CD4-positive, CD25-positive, alpha-beta regulatory T cell (primary cell): ENCODE data around the gene GSTO2. TPM values are rescaled to one million over a fixed set of nuclear protein-coding genes. Genes with fewer than 3 reads are reported as not detected.

ENCODE experiments used
- ATAC-seq, 2 donors: fragments of 150-1000 bp; cut with Tn5 transposase; one replicate each; pipeline ENCODE4 v1.10.0; 2021; ENCODE audit warnings: low read depth in 2 of 2, moderate number of reproducible peaks in 2 of 2, moderate library complexity in 1 of 2
- DNase-seq, 3 donors: peaks; one replicate each; pipeline versions ENCODE4 v3.0.0 to v3.0.0-alpha.2; 2012 to 2022; ENCODE audit warnings: mixed read lengths in 1 of 3
- H3K27ac ChIP-seq: one replicate; pipeline ENCODE4 v1.7.0; 2013; ENCODE audit warnings: mild to moderate bottlenecking, low read length; ENCODE audit not compliant: insufficient read depth, poor library complexity, severe bottlenecking
- H3K27me3 ChIP-seq: one replicate; pipeline ENCODE4 v1.7.0; 2013; ENCODE audit warnings: low read length; ENCODE audit not compliant: control insufficient read depth, insufficient read depth
- H3K36me3 ChIP-seq: one replicate; pipeline ENCODE4 v1.7.0; 2013; ENCODE audit warnings: mild to moderate bottlenecking, low read length, moderate library complexity; ENCODE audit not compliant: control insufficient read depth, insufficient read depth
- H3K4me1 ChIP-seq: 2 replicates; pipeline ENCODE4 v1.7.0; 2013; ENCODE audit warnings: mild to moderate bottlenecking, low read length; ENCODE audit not compliant: insufficient read depth, control insufficient read depth, poor library complexity, severe bottlenecking
- H3K4me3 ChIP-seq: one replicate; pipeline ENCODE4 v1.7.0; 2013; ENCODE audit warnings: low read depth, mild to moderate bottlenecking, low read length, moderate library complexity
- H3K9me3 ChIP-seq, 2 experiments: 1 replicate in 1 of 2; 2 replicates in 1 of 2; pipeline ENCODE4 v1.7.0; 2013; ENCODE audit warnings: low read length in 2 of 2, mild to moderate bottlenecking in 1 of 2, moderate library complexity in 1 of 2; ENCODE audit not compliant: control insufficient read depth in 2 of 2
- H3K27ac Mint-ChIP-seq, 3 donors: one replicate each; pipeline ENCODE4 v1.8.0; 2020 to 2022; ENCODE audit warnings: mild to moderate bottlenecking in 3 of 3, mixed read lengths in 3 of 3, moderate library complexity in 2 of 3
- H3K27me3 Mint-ChIP-seq: one replicate; pipeline ENCODE4 v1.8.0; 2022; ENCODE audit warnings: mild to moderate bottlenecking, mixed read lengths
- H3K36me3 Mint-ChIP-seq: one replicate; pipeline ENCODE4 v1.8.0; 2020; ENCODE audit warnings: mixed read lengths
- H3K4me1 Mint-ChIP-seq, 4 donors: one replicate each; pipeline ENCODE4 v1.8.0; 2020 to 2022; ENCODE audit warnings: mixed read lengths in 4 of 4, mild to moderate bottlenecking in 1 of 4
- H3K4me3 Mint-ChIP-seq, 4 donors: one replicate each; pipeline ENCODE4 v1.8.0; 2020 to 2022; ENCODE audit warnings: mild to moderate bottlenecking in 4 of 4, mixed read lengths in 4 of 4, moderate library complexity in 3 of 4
- H3K9me3 Mint-ChIP-seq, 7 donors: one replicate each; pipeline ENCODE4 v1.8.0; 2020 to 2022; ENCODE audit warnings: mixed read lengths in 7 of 7, mild to moderate bottlenecking in 3 of 7, moderate library complexity in 2 of 7
- polyA plus RNA-seq, 4 donors: library from polyadenylated mRNA; unstranded; fragments of 300-500 nt; fragmentation: Illumina TruSeq; gene quantifications; one replicate each; pipeline ENCODE4 v1.2.3, GENCODE V29; 2021
- total RNA-seq: library from RNA; stranded (reverse); gene quantifications from one replicate; pipeline ENCODE4 v1.2.3, GENCODE V29; 2022

GSTO2 gene
- total and polyA plus RNA-seq, 5 donors from 2014 or later, result 0.35 to 3.6 (median 1.4) TPM

GRCh38 chr10:104259999-104260774, 8.8 kb upstream of the GSTO2 start:
- Histone ChIP-seq H3K4me3 (peak overlapping the region; percentile 35), H3K27me3 (no peaks in the 10 kb centered on the region), H3K4me1 (peaks cover 50% of the 10 kb centered on the region), H3K27ac (peak overlapping the region; percentile 64), H3K36me3 (peaks cover 64% of the 10 kb centered on the region), H3K9me3 (no peaks in the 10 kb centered on the region)
- peak in 1 of 2 donors; percentile 13 for ATAC-seq
- Mint-ChIP-seq H3K4me1 (peaks cover 35 to 86% (median 71%) of the 10 kb centered on the region in 4 donors), H3K27me3 (peaks cover 4% of the 10 kb centered on the region), H3K4me3 (peak overlapping the region; percentile 7 to 64 (median 32)), H3K36me3 (peaks cover 39% of the 10 kb centered on the region), H3K9me3 (no peaks in the 10 kb centered on the region), H3K27ac (peak overlapping the region; percentile 85 to 93 (median 89))
- DNase-seq, result no peak

GRCh38 chr10:104260775-104261115, 8.2 kb upstream of the GSTO2 start:
- Mint-ChIP-seq H3K36me3 (peaks cover 44% of the 10 kb centered on the region), H3K4me1 (peaks cover 32 to 88% (median 73%) of the 10 kb centered on the region in 4 donors), H3K27me3 (peaks cover 4% of the 10 kb centered on the region), H3K27ac (peak overlapping the region; percentile 80 to 93 (median 89)), H3K4me3 (peak overlapping the region; percentile 7 to 64 (median 32)), H3K9me3 (no peaks in the 10 kb centered on the region)
- Histone ChIP-seq H3K4me1 (peaks cover 51% of the 10 kb centered on the region), H3K27me3 (no peaks in the 10 kb centered on the region), H3K9me3 (no peaks in the 10 kb centered on the region), H3K36me3 (peaks cover 69% of the 10 kb centered on the region), H3K27ac (peak overlapping the region; percentile 64), H3K4me3 (peak overlapping the region; percentile 35)
- DNase-seq, result peak in 1 of 3 donors; percentile 44
- ATAC-seq, result peak; percentile 68 to 71

- Histone ChIP-seq H3K36me3 (peaks cover 79% of the 10 kb centered on the region), H3K27me3 (no peaks in the 10 kb centered on the region), H3K9me3 (no peaks in the 10 kb centered on the region), H3K4me1 (peaks cover 48% of the 10 kb centered on the region), H3K27ac (no peak overlapping the region), H3K4me3 (no peak overlapping the region)
- Mint-ChIP-seq H3K27me3 (peaks cover 4% of the 10 kb centered on the region), H3K4me3 (peak overlapping the region in 1 of 4 donors; percentile 30), H3K4me1 (peaks cover 24 to 87% (median 71%) of the 10 kb centered on the region in 4 donors), H3K36me3 (peaks cover 47% of the 10 kb centered on the region), H3K27ac (peak overlapping the region; percentile 4 to 89 (median 80)), H3K9me3 (no peaks in the 10 kb centered on the region)
- DNase-seq, result no peak
- ATAC-seq, result no peak
Measured at GRCh38 chr10:104262055-104262454, 6.9 kb upstream of the GSTO2 start.

- H3K4me1 ChIP-seq, result peaks cover 58% of the 10 kb centered on the region
- H3K9me3 Mint-ChIP-seq, result no peaks in the 10 kb centered on the region
- H3K4me3 ChIP-seq, result peak overlapping the region; percentile 28
- no peaks in the 10 kb centered on the region for H3K27me3 ChIP-seq
- no peaks in the 10 kb centered on the region for H3K9me3 ChIP-seq
- ATAC-seq (no peak), DNase-seq (no peak)
- peaks cover 66% of the 10 kb centered on the region for H3K36me3 ChIP-seq
- H3K27ac Mint-ChIP-seq, result no peak overlapping the region
- peaks cover 38 to 89% (median 67%) of the 10 kb centered on the region in 4 donors for H3K4me1 Mint-ChIP-seq
- no peak overlapping the region for H3K27ac ChIP-seq
- peaks cover 7% of the 10 kb centered on the region for H3K27me3 Mint-ChIP-seq
- H3K4me3 Mint-ChIP-seq, result peak overlapping the region in 1 of 4 donors; percentile 62
- H3K36me3 Mint-ChIP-seq, result peaks cover 30% of the 10 kb centered on the region
Measured at GRCh38 chr10:104264783-104265182, 4.2 kb upstream of the GSTO2 start.

GRCh38 chr10:104267721-104268404, 1.1 kb upstream of the GSTO2 start:
- H3K4me1 Mint-ChIP-seq, result peaks cover 29 to 64% (median 48%) of the 10 kb centered on the region in 4 donors
- no peaks in the 10 kb centered on the region for H3K9me3 ChIP-seq
- H3K36me3 Mint-ChIP-seq, result peaks cover 21% of the 10 kb centered on the region
- H3K27ac ChIP-seq, result peak overlapping the region; percentile 94
- DNase-seq, result no peak
- H3K4me3 Mint-ChIP-seq, result peak overlapping the region; percentile 95 to 98 (median 96)
- H3K9me3 Mint-ChIP-seq, result no peaks in the 10 kb centered on the region
- H3K27ac Mint-ChIP-seq, result peak overlapping the region; percentile 94 to 98 (median 97)
- peaks cover 42% of the 10 kb centered on the region for H3K36me3 ChIP-seq
- peak overlapping the region; percentile 99 for H3K4me3 ChIP-seq
- H3K4me1 ChIP-seq, result peaks cover 41% of the 10 kb centered on the region
- no peaks in the 10 kb centered on the region for H3K27me3 ChIP-seq
- H3K27me3 Mint-ChIP-seq, result peaks cover 7% of the 10 kb centered on the region
- no peak for ATAC-seq

GRCh38 chr10:104268405-104268712, 625 bp upstream of the GSTO2 start:
- peaks cover 7% of the 10 kb centered on the region for H3K27me3 Mint-ChIP-seq
- Histone ChIP-seq H3K9me3 (no peaks in the 10 kb centered on the region), H3K4me1 (peaks cover 41% of the 10 kb centered on the region), H3K27me3 (no peaks in the 10 kb centered on the region), H3K27ac (peak overlapping the region; percentile 94), H3K36me3 (peaks cover 37% of the 10 kb centered on the region), H3K4me3 (peak overlapping the region; percentile 99)
- H3K4me3 Mint-ChIP-seq, result peak overlapping the region; percentile 95 to 98 (median 96)
- no peaks in the 10 kb centered on the region for H3K9me3 Mint-ChIP-seq
- DNase-seq, result no peak
- H3K27ac Mint-ChIP-seq, result peak overlapping the region; percentile 94 to 98 (median 97)
- peaks cover 29 to 61% (median 48%) of the 10 kb centered on the region in 4 donors for H3K4me1 Mint-ChIP-seq
- no peak for ATAC-seq
- peaks cover 21% of the 10 kb centered on the region for H3K36me3 Mint-ChIP-seq

- Mint-ChIP-seq H3K27ac (no peak overlapping the region), H3K36me3 (no peaks in the 10 kb centered on the region), H3K4me3 (no peak overlapping the region), H3K4me1 (peaks cover 3 to 16% (median 10%) of the 10 kb centered on the region in 4 donors), H3K27me3 (peaks cover 26% of the 10 kb centered on the region), H3K9me3 (no peaks in the 10 kb centered on the region)
- no peak overlapping the region for H3K4me3 ChIP-seq
- ATAC-seq (no peak), DNase-seq (no peak)
- no peak overlapping the region for H3K27ac ChIP-seq
- no peaks in the 10 kb centered on the region for H3K9me3 ChIP-seq
- peaks cover 8% of the 10 kb centered on the region for H3K27me3 ChIP-seq
- H3K4me1 ChIP-seq, result peaks cover 18% of the 10 kb centered on the region
- H3K36me3 ChIP-seq, result no peaks in the 10 kb centered on the region
Measured at GRCh38 chr10:104273286-104273685, 4.3 kb downstream of the GSTO2 start.
